ENCODE data around the gene PITHD1. TPM values are rescaled to one million over a fixed set of nuclear protein-coding genes. Genes with fewer than 3 reads are reported as not detected.
"Not testable (repeated sequence)": the region's sequence is repeated elsewhere in the genome, so short reads cannot be mapped to it uniquely, and the experiment has no call there.

PITHD1 gene
- total RNA-seq, 1 donor from 2014 or later = 46.6 TPM

- Histone ChIP-seq H3K36me3 (peaks cover 37% of the 10 kb centered on the region), H3K4me3 (peak overlapping the region; percentile 94), H3K27me3 (ENCODE audit: low read depth) (no peaks in the 10 kb centered on the region), H3K4me1 (peaks cover 34% of the 10 kb centered on the region), H3K27ac (peak overlapping the region; percentile 99), H3K9me3 (no peaks in the 10 kb centered on the region)
- no peak for TF ChIP-seq CTCF (IDR thresholded peaks at IDR 0.05)
- intact Hi-C loops (cut with DNase I) = no loop called here
- ATAC-seq = no peak
- no peak for DNase-seq
Observed at GRCh38 chr1:23801876-23802275, 23.7 kb downstream of the PITHD1 start.

GRCh38 chr1:23802809-23803342, 24.7 kb downstream of the PITHD1 start:
- ATAC-seq; intact Hi-C loops (cut with DNase I); H3K9me3 ChIP-seq: not testable (repeated sequence)

DNA sequence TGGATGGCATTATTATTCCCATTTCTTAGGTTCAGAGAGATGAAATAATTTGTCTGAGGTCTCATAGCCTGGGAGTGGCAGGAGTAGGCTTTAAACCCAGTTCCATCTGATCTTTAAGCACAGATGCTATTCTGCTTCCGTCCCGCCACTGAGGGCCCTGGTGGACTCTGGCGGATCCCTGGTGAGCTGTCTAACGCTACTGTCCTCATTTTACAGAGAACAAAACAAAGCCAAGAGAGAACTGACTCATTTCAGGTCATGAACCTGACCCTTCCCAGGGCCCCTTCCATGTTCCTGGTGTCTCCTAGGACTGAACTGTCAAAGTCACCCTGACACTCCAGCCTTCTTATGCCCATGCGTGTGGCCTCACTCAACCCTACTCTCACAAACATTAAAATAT, 25.5 kb downstream of the PITHD1 start:
- H3K9me3 ChIP-seq = no peaks in the 10 kb centered on the region
- DNase-seq (no peak), ATAC-seq (no peak)
- intact Hi-C loops (cut with DNase I) = no loop called here
- H3K4me3 ChIP-seq = no peak overlapping the region
- peaks cover 24% of the 10 kb centered on the region for H3K4me1 ChIP-seq
- H3K27me3 ChIP-seq (ENCODE audit: low read depth) = no peaks in the 10 kb centered on the region
- no peak for TF ChIP-seq CTCF (IDR thresholded peaks at IDR 0.05)
- peaks cover 37% of the 10 kb centered on the region for H3K36me3 ChIP-seq
- no peak overlapping the region for H3K27ac ChIP-seq

More at GRCh38 chr1:23802809-23803342, 24.7 kb downstream of the PITHD1 start:
- DNase-seq; H3K27me3 ChIP-seq (ENCODE audit: low read depth); H3K27ac ChIP-seq; H3K4me3 ChIP-seq: not testable (repeated sequence)
- peaks cover 30% of the 10 kb centered on the region for H3K4me1 ChIP-seq
- H3K36me3 ChIP-seq = peaks cover 38% of the 10 kb centered on the region

GRCh38 chr1:23804183-23804835, 26.1 kb downstream of the PITHD1 start:
- TF ChIP-seq CTCF (IDR thresholded peaks at IDR 0.05) = peak; percentile 8
- Histone ChIP-seq H3K36me3 (peaks cover 37% of the 10 kb centered on the region), H3K9me3 (no peaks in the 10 kb centered on the region), H3K4me3 (no peak overlapping the region), H3K27ac (no peak overlapping the region), H3K4me1 (peaks cover 19% of the 10 kb centered on the region), H3K27me3 (ENCODE audit: low read depth) (no peaks in the 10 kb centered on the region)
- no peak for ATAC-seq
- intact Hi-C loops (cut with DNase I) = no loop called here
- no peak for DNase-seq

GRCh38 chr1:23805025-23805424, 26.8 kb downstream of the PITHD1 start:
- TF ChIP-seq CTCF (IDR thresholded peaks at IDR 0.05) = no peak
- DNase-seq (no peak), ATAC-seq (no peak)
- no peaks in the 10 kb centered on the region for H3K9me3 ChIP-seq
- no peak overlapping the region for H3K27ac ChIP-seq
- intact Hi-C loops (cut with DNase I) = no loop called here
- no peak overlapping the region for H3K4me3 ChIP-seq
- peaks cover 19% of the 10 kb centered on the region for H3K4me1 ChIP-seq
- H3K27me3 ChIP-seq (ENCODE audit: low read depth) = no peaks in the 10 kb centered on the region
- H3K36me3 ChIP-seq = peaks cover 37% of the 10 kb centered on the region

DNA sequence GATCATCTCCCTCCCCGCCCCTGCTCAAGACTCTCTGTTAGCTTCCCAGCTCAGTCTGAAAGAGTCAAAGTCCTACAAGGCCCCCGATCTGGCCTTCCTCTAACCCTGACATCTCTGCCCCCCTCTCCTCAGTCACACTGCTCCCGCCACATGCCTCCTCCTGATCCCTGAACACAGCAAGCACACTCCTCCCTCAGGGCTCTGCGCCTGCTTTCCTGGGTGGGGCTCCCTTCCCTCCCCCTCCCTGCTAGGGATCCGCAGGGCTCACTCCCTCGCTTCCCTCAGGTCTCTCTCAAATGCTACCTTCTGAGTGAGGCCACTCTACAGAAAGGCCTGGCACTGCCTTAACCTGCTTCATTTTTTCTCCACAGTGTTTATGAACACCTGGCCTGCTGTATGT, 28.1 kb downstream of the PITHD1 start:
- H3K36me3 ChIP-seq = peaks cover 41% of the 10 kb centered on the region
- ATAC-seq (no peak), DNase-seq (no peak)
- no peaks in the 10 kb centered on the region for H3K9me3 ChIP-seq
- intact Hi-C loops (cut with DNase I) = no loop called here
- H3K27me3 ChIP-seq (ENCODE audit: low read depth) = no peaks in the 10 kb centered on the region
- no peak for TF ChIP-seq CTCF (IDR thresholded peaks at IDR 0.05)
- H3K4me3 ChIP-seq = no peak overlapping the region
- peaks cover 22% of the 10 kb centered on the region for H3K4me1 ChIP-seq
- H3K27ac ChIP-seq = no peak overlapping the region
